PC-3 (cell line): ENCODE data around the gene ZNF354C. TPM values are rescaled to one million over a fixed set of nuclear protein-coding genes. Genes with fewer than 3 reads are reported as not detected.

Source experiments
- ATAC-seq: fragments of 200-7000 bp; cut with Tn5 transposase; 2 replicates; pipeline ENCODE4 v1.9.1; 2020; ENCODE audit warnings: mild to moderate bottlenecking, moderate library complexity
- BruUV-seq: library from RNA; stranded (reverse); fragments of 400-500 nt; replicated peaks from 2 replicates; lab custom pipeline; 2021; lab: Mats Ljungman, UMichigan
- CTCF ChIA-PET: fragments of 300-600 bp; sonication (Branson Sonifier 250); formaldehyde crosslinking; loops from one replicate; lab custom pipeline; 2022; ENCODE audit warnings: antibody characterized with exemption; lab: Charles Lee
- POLR2A ChIA-PET: fragments of 300-600 bp; sonication (Branson Sonifier 250); formaldehyde crosslinking; loops from one replicate; lab custom pipeline; 2022; ENCODE audit warnings: antibody characterized with exemption; ENCODE audit not compliant: unreplicated experiment; lab: Charles Lee
- DNase-seq: peaks from one replicate; pipeline ENCODE4 v3.0.0-alpha.2; 2015
- H2AFZ ChIP-seq: fragments of 300-600 bp; sonication (generic); 2 replicates; pipeline ENCODE4 v1.6.0; 2016; ENCODE audit warnings: antibody characterized with exemption, low read length
- H3F3A ChIP-seq: fragments of 300-600 bp; sonication (generic); one replicate; pipeline ENCODE4 v1.6.0; 2017; ENCODE audit warnings: antibody characterized with exemption, low read length, control low read depth, mild to moderate bottlenecking; ENCODE audit not compliant: unreplicated experiment
- H3K27ac ChIP-seq: fragments of 300-600 bp; sonication (generic); 2 replicates; pipeline ENCODE4 v1.5.1; 2016; ENCODE audit warnings: mild to moderate bottlenecking, low read length
- H3K27me3 ChIP-seq: fragments of 300-600 bp; sonication (generic); 2 replicates; pipeline ENCODE4 v1.6.1; 2016; ENCODE audit warnings: low read length, mixed read lengths
- H3K36me3 ChIP-seq: fragments of 300-600 bp; sonication (generic); 2 replicates; pipeline ENCODE4 v1.6.1; 2016; ENCODE audit warnings: low read depth, mixed run types, low read length, mixed read lengths
- H3K4me1 ChIP-seq: fragments of 300-600 bp; sonication (generic); 2 replicates; pipeline ENCODE4 v1.5.1; 2016; ENCODE audit warnings: low read length; ENCODE audit not compliant: insufficient read depth
- H3K4me2 ChIP-seq: fragments of 300-600 bp; sonication (generic); 2 replicates; pipeline ENCODE4 v1.6.0; 2016; ENCODE audit warnings: low read length
- H3K4me3 ChIP-seq: fragments of 300-600 bp; sonication (generic); 2 replicates; pipeline ENCODE4 v1.5.1; 2016; ENCODE audit warnings: mild to moderate bottlenecking, low read length, mixed read lengths
- H3K79me2 ChIP-seq: fragments of 300-600 bp; sonication (generic); 2 replicates; pipeline ENCODE4 v1.6.1; 2017; ENCODE audit warnings: low read length, mixed read lengths
- H3K9ac ChIP-seq: fragments of 300-600 bp; sonication (generic); 2 replicates; pipeline ENCODE4 v1.6.0; 2016; ENCODE audit warnings: mild to moderate bottlenecking, low read length
- H3K9me2 ChIP-seq: fragments of 300-600 bp; sonication (generic); replicated peaks from 2 replicates; pipeline ENCODE4 v1.6.1; 2016; ENCODE audit warnings: mixed run types, low read length, mixed read lengths
- H3K9me3 ChIP-seq: fragments of 300-600 bp; sonication (generic); 2 replicates; pipeline ENCODE4 v1.6.1; 2016; ENCODE audit warnings: low read length, mixed read lengths
- H4K20me1 ChIP-seq: fragments of 300-600 bp; sonication (generic); 2 replicates; pipeline ENCODE4 v1.6.1; 2016; ENCODE audit warnings: low read length, mixed read lengths
- EZH2 ChIP-seq: fragments of 300-600 bp; sonication (generic); IDR thresholded peaks from one replicate; pipeline ENCODE4 v1.6.1; 2017; ENCODE audit warnings: antibody characterized with exemption, mild to moderate bottlenecking, low read length; ENCODE audit not compliant: unreplicated experiment
- EZH2phosphoT487 ChIP-seq: fragments of 300-600 bp; sonication (generic); IDR thresholded peaks from 2 replicates; pipeline ENCODE4 v1.6.1; 2018; ENCODE audit warnings: mild to moderate bottlenecking, antibody characterized with exemption, low read length, borderline replicate concordance
- intact Hi-C: fragments of 100-400 bp; cut with micrococcal nuclease; formaldehyde crosslinking; loops from 2 replicates; pipeline ENCODE4 v1.9.0; 2023
- total RNA-seq: library from RNA; depleted of rRNA; stranded (reverse); fragments of >200 nt; gene quantifications from 2 replicates; pipeline ENCODE4 v1.2.3, GENCODE V29; 2014
- TF ChIP-seq, protein P1 (sequence below): fragments of 300-600 bp; sonication (generic); conservative IDR thresholded peaks from 2 replicates; pipeline ENCODE4 v1.5.1; 2017; ENCODE audit warnings: antibody characterized with exemption, low read depth, mild to moderate bottlenecking, low read length

Gene ZNF354C
- total RNA-seq, 1 experiment from 2014 or later: not detected

DNA sequence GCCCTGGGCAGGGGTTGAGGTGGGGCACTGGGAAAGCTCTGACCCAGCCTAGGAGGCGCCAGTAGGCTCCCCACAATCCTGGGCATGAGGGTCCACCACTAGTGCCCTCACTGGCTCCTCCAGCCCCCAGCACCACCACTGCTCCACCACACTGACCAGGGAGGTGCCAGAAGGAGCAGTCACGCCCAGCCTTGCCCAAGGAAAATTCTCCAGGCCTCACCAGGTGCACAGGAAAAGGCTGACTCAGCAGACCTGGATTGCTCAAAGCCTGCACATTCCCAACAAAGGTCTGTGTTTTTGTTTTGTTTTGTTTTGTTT is 62.9 kb downstream of the ZNF354C start:
- Histone ChIP-seq H3K9me2 (no peaks in the 10 kb centered on the region), H3K4me2 (no peak overlapping the region), H3K4me3 (no peak overlapping the region), H3K27ac (no peak overlapping the region), H3K4me1 (no peaks in the 10 kb centered on the region), H3K27me3 (no peaks in the 10 kb centered on the region), H2AFZ (no peak overlapping the region), H4K20me1 (no peaks in the 10 kb centered on the region), H3K9me3 (no peaks in the 10 kb centered on the region), H3K79me2 (no peaks in the 10 kb centered on the region), H3K9ac (no peak overlapping the region), H3F3A (no peaks in the 10 kb centered on the region), H3K36me3 (no peaks in the 10 kb centered on the region)
- ChIA-PET POLR2A (no interaction called here), CTCF (no interaction called here)
- DNase-seq (no peak), ATAC-seq (no peak)
- no TSS peak for BruUV-seq
- TF ChIP-seq, protein P1, sequence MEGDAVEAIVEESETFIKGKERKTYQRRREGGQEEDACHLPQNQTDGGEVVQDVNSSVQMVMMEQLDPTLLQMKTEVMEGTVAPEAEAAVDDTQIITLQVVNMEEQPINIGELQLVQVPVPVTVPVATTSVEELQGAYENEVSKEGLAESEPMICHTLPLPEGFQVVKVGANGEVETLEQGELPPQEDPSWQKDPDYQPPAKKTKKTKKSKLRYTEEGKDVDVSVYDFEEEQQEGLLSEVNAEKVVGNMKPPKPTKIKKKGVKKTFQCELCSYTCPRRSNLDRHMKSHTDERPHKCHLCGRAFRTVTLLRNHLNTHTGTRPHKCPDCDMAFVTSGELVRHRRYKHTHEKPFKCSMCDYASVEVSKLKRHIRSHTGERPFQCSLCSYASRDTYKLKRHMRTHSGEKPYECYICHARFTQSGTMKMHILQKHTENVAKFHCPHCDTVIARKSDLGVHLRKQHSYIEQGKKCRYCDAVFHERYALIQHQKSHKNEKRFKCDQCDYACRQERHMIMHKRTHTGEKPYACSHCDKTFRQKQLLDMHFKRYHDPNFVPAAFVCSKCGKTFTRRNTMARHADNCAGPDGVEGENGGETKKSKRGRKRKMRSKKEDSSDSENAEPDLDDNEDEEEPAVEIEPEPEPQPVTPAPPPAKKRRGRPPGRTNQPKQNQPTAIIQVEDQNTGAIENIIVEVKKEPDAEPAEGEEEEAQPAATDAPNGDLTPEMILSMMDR: no peak
- TF ChIP-seq EZH2phosphoT487 (no peak), EZH2 (no peak)
- intact Hi-C loops: no loop called here

DNA sequence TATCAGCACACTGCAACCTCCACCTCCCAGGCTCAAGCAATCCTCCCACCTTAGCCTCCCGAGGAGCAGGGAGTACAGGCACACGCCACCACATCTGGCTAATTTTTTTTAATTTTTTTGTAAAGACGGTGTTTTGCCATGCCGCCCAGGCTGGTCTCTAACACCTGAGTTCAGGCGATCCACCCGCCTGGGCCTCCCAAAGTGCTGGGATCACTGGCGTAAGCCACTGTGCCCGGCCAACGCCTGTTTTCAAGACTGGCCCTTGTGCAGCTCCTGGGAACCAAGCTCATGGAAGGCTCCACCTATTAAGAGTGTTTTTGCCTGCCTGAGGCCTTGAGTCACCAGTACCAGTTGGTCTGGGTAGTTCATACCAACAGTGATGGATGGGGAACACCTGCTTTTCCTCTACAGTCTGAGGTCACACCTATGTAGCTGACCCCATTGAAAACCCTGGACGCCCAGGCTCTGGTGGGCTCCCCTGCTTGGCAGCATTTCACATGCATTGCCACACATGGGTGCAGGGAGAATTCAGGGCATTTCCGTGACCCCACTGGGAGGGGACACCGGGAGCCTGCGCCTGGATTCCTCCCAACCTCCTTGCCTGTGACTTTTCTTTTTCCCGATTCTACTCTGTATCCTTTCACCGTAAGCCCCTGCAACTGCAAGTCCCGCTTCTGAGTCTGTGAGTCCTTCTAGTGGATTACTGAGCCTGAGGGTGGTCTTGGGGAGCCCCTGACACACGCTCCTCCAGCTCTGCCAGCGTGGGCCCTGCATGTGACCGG is 63.5 kb downstream of the ZNF354C start:
- Histone ChIP-seq H3K36me3 (no peaks in the 10 kb centered on the region), H3K27me3 (no peaks in the 10 kb centered on the region), H2AFZ (no peak overlapping the region), H3K4me1 (no peaks in the 10 kb centered on the region), H4K20me1 (no peaks in the 10 kb centered on the region), H3K9me3 (no peaks in the 10 kb centered on the region), H3K79me2 (no peaks in the 10 kb centered on the region), H3K27ac (no peak overlapping the region), H3K4me2 (no peak overlapping the region), H3K4me3 (no peak overlapping the region), H3F3A (no peaks in the 10 kb centered on the region), H3K9ac (no peak overlapping the region), H3K9me2 (no peaks in the 10 kb centered on the region)
- TF ChIP-seq, protein P1: no peak
- no peak for TF ChIP-seq EZH2phosphoT487
- TF ChIP-seq EZH2: no peak
- DNase-seq (no peak), ATAC-seq (no peak)
- intact Hi-C loops: no loop called here
- POLR2A ChIA-PET: no interaction called here
- CTCF ChIA-PET: no interaction called here
- BruUV-seq: no TSS peak

DNA sequence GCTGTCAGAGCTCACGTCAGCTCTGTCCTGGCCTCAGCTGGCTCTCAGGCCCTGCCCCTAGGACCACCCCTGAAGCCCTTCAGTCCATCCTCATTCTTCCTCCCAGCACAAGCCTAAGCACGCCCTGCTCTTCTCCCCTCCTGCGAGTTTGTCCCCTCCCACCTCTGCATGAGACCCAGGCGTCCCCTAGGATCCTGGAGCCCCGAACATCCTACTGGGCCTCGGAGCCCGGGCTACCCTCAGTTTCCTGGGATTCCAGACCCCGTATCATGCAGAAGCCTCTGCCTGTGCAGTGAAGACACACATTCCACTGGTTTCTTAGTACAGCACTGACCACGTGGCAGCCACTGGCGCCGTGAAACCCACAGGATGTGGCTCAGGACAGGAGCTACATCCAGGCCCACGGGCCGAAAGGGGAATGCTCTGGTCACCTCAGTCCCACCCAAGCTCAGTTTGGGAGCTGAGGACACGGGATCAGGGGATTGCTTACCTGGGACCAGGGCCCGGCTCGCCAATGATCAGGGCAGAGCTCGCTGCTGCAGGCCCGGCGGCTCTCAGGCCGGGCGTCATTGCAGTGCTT is 64.2 kb downstream of the ZNF354C start:
- BruUV-seq: no TSS peak
- Histone ChIP-seq H3K36me3 (no peaks in the 10 kb centered on the region), H3K9me2 (no peaks in the 10 kb centered on the region), H2AFZ (no peak overlapping the region), H3K4me2 (no peak overlapping the region), H3K9ac (no peak overlapping the region), H3K27ac (no peak overlapping the region), H3F3A (no peaks in the 10 kb centered on the region), H3K4me3 (no peak overlapping the region), H3K27me3 (no peaks in the 10 kb centered on the region), H3K9me3 (no peaks in the 10 kb centered on the region), H4K20me1 (no peaks in the 10 kb centered on the region), H3K4me1 (no peaks in the 10 kb centered on the region), H3K79me2 (no peaks in the 10 kb centered on the region)
- intact Hi-C loops: no loop called here
- CTCF ChIA-PET: no interaction called here
- no peak for DNase-seq
- TF ChIP-seq, protein P1: no peak
- TF ChIP-seq EZH2: no peak
- TF ChIP-seq EZH2phosphoT487: no peak
- POLR2A ChIA-PET: no interaction called here
- ATAC-seq: no peak
